GM21723 (cell line): ENCODE measurements around the gene CD59.
A peak's percentile ranks its signal among the peaks of the same experiment; 100 is the strongest.
"Not testable (repeated sequence)": the region's sequence is repeated elsewhere in the genome, so short reads cannot be mapped to it uniquely, and the experiment has no call there.

Source experiments
- ATAC-seq: cut with Tn5 transposase; IDR thresholded peaks from one replicate; pipeline ENCODE4 v1.9.1; 2021; ENCODE audit warnings: mild to moderate bottlenecking, moderate library complexity; ENCODE audit not compliant: unreplicated experiment

Gene CD59

DNA sequence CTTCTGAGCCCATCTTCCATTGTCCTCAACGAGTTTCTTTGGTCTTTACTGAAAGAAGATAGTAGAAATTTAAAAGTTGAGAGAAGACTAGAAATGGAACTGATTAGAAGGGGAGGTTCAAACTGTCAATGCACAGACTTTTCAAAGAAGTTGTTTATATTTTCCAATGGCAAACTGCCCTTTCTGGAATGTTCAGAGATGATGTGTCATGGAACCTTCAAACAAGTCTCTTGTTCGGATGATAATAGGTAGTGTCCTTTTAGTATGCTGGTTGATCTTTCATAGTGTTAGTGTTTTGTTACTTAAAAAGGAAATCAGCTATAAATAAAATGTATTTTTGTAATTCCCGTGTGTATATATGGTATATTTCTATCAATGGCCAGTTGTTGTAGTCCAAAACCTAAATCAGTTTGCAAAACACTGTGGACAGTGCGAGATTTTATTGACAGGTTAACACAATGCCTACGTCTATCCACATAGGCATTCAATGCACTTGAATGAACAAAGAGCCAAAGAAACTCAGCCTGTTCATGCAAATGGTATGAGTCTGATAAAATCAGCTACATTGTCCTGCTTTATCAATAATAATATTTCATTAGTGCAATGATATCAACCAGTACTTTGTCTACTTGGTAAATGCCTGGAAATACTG lies 66.5 kb downstream of the CD59 start:
- ATAC-seq, result no peak

DNA sequence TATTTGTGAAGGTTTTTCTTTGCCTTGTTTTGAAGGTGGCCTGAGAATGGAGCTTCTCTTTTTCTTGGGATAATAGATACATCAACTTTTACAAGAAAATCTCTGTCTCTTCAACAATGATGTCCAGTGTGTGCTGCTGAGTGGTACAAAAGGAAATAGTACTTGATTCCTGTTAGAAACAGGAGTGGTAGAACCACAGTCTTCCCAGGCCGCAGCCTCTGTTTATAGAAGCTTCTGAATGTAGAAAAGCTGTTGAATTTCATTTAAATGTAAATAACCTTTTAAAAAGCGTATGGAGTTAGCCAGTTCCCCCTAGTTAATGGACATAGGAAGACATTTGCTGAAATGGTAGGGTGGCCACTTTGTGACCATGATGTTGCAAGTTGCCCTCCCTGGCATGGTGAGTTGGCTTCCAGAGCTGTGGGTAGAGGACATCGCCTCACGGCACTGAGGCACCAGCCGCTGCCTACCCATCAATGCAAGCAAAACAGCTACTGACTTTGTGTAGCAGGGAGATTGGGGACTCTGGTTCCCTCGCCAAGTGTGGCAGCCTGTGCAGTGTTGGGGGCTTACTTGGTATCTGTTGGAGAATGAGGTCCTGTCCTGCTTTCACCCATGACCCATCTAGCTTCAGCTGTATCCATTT lies 67.1 kb downstream of the CD59 start:
- no peak for ATAC-seq

DNA sequence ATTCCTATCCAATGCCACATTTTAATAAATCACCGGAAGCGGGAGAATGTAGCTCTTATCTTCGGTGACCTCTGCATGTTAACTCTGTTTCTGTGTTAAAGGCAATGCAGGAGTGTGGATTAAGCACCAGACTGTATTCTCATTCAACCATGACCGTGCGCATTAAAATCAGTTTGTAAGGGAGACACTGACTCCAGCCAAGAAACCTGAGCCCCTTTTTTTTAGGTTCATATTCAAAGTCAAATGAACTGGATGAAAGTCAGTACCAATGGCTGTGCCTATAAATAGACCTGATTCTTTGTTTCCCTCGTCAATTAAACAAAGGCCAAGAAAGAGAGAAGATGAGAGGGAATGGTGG lies 67.8 kb downstream of the CD59 start:
- no peak for ATAC-seq

DNA sequence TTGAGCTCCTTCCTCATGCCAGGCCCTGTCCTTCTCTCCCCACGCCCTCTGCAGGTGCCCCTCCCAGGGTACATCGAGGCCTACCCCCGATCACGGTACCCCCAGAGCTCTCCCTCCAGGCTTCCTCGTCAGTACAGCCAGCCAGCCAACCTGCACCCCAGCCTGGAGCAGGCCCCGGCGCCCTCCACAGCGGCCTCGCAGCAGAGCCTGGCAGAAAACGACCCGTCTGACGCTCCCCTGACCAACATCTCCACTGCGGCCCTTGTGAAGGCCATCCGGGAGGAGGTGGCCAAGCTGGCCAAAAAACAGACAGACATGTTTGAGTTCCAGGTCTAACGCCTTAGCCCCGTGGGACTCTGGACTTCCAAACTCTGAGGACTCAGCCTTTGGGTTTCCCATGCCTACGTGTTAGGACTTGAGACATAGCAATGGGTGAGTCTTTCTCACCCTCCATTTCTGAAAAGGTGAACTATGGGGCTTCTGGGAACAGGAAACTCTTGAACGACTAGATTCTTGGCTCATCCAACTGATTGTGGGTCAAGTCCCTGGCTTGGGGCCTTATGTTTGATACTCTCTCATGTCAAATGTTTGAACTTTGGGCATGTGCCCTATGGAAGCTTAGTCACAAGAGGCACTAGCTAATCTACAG lies 68.3 kb downstream of the CD59 start:
- ATAC-seq, result no peak

DNA sequence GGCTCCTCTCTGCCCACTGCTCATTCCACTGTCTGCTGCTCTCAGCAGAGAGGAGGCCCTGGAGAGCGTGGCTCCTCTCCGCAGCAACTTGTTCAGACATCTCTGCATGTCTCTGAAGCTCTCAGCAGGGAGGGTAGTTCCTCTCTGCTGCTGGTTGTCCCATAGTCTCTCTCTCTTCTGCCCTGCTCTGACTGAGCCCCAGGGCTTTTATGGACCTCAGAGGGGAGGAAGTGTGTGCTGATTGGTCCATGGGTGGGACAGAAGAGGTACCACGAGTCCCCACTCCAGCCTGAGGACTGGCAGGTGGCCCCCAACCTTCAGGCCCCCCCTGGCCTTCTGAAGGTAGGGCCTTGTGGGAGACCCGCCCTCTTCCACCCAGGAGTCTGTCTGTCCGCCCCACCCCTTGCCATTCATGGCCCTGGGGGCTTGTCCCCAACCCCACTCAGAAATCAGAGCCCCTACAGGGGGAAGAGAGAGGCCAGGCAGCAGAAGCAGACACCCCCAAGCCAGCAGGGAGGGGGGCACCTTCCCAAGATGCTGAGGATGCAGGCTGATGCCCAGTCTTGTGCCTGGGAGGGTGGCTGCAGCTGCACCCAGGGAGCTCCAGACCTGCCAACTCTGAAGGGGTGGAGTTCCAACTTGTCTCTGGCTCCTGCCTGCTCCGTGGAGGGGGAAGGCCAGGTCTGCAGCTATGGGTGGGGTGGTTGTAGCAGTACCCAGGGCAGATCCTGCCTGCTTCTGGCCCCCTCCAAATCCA lies 70.7 kb downstream of the CD59 start:
- ATAC-seq, result no peak

DNA sequence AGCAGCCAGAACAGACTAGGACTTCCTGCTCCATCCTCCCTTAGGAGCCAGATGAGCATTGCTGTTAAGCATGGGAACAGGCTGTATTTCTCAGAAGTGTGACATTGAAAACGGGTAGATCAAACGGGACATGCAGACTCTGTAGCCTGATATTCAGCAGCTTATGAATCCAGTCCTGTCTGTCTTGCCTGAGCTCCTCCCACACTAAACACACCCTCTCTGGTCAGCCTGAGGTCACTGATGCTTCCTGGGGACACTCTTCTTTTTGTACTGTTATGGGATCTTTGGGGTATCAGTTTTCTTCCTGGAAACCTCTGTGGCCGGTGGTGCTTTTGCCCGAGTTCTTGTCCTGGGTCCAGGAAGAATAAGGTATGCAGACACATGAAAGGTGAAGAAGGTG lies 71.4 kb downstream of the CD59 start:
- ATAC-seq, result no peak

DNA sequence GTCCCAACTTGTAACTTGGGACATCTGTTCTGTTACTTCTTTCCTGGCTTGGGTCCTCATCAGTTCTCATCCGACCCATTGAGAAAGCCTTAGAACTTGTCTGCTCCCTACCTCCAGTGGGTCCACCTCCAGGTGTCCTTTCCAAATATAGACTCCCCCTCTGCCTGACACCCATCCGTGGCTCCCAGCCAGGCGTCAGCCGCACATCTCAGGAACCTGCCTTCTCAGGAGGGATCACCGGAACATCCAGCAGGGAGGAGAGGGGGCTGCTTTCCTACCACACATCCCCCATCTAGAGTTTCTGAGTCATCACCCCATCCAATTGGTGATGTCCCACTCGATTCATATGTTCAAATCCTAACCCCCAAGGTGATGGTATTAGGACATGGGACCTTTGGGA lies 72.1 kb downstream of the CD59 start:
- no peak for ATAC-seq

DNA sequence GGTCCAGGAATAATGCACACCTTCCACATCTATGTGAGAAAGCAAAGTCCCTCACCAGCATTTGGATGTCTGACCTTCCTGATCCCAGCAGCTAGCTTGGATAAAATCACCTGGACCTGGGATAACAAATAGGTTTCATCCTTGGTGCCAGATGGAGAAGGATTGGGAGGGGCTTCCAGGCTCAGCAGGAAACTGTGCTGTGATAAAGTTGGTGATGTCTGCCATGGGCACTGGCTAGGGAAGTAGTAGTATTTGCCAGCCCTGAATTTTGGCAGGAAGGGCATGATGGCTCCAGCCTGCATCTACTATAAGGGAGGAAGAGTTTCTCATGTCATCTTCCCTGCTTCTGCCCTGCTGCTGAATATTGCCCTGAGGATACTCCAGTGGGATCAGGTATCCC lies 73.1 kb downstream of the CD59 start:
- no peak for ATAC-seq

DNA sequence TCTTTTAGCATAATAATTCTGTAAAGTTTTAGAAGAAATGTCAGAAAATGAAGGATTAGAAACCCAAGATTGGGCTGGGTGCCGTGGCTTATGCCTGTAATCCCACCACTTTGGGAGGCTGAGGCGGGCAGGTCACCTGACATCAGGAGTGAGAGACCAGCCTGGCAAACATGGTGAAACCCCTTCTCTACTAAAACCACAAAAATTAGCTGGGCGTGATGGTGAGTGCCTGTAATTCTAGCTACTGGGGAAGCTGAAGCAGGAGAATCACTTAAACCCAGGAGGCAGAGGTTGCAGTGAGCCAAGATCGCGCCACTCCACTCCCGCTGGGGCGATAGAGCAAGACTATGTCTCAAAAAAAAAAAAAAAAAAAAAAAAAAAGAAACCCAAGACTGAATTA lies 74.7 kb downstream of the CD59 start:
- not testable (repeated sequence) for ATAC-seq

DNA sequence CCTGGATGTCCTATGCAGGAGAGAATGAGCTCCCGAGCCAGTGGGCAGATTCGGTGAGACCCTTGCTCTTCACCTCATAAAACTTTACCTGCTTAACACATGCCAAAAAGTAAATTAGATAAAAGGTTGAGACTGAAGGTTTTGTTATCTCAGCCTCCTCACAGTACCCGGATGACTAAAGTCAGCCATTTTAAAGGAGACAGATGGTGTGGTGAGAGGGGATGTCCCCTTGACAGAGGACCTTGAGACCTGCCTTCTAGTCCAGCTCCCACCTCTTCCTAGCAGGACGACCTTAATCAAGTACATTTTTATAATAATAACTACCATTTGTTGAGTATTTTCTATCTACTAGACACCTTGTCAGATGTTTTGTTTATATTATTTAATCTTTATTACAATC lies 75.3 kb downstream of the CD59 start:
- no peak for ATAC-seq

DNA sequence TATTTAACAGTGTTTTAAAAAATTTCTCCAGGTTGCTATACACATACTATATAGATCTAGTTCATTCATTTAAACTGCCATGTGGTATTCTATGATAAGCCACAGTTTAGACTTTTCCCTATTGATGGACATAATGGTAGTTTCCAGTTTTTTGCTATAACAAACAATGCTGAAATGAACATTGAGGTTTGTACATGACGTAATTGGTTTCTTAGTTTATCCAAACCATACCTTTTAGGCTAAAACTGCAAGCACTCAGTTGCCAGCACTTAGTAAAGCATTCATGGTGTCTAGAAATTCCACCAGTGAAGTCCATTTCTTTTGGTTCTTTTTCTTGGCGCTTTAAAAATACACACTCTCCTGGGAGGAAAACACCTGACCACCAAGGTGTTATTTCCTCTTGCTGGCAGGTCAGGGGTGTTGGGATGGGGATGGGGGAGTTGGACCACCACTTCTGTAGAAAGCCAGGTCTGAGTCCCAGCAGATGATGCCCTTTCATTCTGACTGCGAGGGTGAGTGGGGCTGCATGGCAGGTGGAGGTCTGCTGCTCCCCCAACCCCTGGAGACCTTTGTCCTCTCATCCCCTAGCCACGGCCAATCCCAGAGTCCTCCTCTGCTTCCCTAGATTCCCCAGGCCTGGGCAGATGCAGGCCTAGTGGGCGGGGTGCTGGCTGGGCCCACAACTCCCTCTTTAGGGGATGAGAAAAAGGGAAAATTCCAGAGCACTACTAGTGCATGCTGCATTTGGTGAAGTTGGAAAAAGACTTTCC lies 76.7 kb downstream of the CD59 start:
- ATAC-seq, result no peak

DNA sequence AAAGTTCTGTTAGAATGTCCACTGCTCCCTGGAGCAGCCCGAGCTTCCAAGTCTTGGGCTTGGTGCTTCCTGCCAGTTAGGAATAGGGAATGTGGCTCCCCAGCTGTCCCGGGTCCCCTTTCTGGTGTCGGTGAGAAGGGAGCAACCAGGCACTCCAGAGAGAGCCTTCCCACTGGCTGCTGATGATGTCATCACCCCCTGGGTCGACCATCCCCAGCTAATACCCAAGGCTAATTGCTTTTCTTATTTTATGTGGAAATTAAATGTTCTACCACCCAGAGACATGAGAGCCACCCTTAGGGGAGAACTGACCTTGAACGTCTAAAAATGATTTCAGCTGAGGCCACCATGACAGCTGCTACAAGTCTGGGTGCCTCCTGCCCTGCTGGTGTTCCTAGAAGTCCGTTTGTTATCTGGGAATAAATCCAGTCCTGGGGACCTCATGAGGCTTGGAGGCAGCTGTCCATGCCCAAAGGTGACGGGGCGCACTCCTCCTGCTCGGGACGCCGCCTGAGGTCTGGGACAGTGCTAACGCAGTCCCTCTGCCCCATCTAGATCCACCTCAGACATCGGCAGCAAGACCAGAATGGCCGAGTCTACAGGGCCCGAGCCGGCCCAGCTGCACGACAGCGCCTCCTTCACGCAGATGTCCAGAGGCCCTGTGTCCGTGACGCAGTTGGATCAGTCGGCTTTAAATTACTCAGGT lies 77.9 kb downstream of the CD59 start:
- ATAC-seq, result no peak

DNA sequence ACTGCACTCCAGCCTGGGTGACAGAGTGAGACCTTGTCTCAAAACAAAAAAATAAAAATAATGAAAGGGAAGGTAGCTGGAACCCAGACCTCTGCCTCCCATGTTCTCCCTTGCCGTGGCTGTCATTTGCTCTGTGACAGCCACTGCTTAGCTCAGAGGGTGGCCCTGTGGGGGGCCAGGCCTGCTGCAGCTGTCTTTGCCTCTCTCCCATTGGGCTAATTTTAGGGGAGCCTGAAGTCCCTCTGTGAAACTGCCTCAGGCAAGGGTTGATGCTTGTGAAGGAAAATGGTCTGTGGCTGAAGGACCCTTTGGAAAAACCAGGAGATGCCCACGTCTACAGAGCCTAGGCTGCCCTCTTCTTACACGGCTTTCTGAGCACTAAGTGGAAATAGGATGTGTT lies 78.5 kb downstream of the CD59 start:
- no peak for ATAC-seq

DNA sequence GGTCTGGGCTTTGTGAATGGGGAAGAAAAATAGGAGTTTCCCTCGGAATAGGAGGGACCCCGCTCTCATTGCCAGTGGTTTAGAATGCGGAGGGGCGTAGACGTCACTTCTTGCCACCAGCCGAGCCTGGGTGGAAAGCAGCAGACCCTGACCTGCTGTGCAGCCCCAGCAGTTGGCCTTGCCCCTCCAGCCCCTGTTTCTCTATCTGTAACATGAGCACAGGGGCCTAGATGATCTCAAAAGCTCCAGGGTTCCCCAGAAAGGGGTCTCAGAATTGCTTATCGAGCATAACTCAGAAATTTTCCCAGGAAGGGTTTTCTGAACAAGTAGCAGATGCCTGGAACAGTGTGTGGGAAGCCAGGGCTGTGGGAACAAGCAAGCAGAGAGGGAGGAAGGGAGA lies 79.5 kb downstream of the CD59 start:
- no peak for ATAC-seq

DNA sequence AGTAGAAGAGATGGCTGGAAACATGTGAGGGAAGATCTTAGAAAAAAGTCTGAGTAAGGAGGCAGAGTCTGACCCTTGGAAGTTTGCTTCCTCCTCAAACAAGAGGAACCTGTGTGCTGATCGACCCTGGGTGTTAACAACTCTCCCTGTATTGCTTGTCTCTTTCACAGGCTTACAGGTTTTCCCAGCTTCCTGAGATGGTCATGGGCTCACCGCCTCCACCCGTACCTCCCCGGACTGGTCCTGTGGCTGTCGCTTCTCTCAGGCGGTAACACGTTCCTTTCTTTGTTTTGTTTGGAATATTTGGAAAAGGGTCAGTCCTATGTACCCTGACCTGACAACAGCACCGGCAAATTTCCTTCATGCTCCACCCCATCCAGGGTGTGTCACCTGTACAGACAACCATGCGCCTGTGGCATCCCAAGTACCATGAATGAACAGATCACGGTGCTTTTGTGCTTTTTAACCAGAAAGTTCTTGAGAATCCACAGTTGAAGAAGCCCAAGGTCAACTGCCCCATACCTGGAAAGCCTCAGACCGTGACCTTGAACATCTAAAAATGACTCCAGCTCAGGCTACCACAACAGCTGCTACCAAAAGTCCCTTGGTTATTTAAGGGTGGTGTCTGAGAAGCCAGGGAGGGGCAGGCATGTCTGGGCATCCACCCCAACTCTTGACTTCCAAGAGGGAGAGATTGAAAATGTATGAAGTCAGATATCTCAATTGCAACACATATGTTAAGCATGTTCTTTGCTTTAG lies 80.2 kb downstream of the CD59 start:
- ATAC-seq, result peak; percentile 77

DNA sequence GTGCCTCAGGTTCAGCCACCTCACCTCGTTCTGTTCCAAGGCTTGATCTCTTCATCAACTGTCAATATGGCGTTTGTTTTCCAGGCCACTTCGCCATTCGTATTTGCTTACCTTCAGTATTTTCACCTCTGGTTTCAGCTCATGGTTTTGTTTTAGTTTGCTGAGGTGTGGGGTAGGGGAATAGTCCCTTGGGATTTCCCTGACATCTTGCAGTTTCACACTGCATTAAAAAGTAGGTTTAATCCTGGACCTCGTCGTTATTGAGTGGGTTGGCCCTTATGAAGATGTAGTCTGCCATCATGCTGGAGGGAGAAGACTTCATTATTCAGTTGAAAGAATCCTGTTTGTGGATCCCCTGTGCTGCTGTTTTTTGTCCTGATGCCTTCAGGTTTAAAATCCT lies 81.6 kb downstream of the CD59 start:
- no peak for ATAC-seq
